Endothelial cell of umbilical vein (primary cell): ENCODE measurements around the gene TNRC6A. TPM values are rescaled to one million over a fixed set of nuclear protein-coding genes. Genes with fewer than 3 reads are reported as not detected.

ENCODE experiments used
- BruUV-seq: library from RNA; stranded (reverse); fragments of 400-500 nt; replicated peaks from 2 replicates; lab custom pipeline; 2021; lab: Mats Ljungman, UMichigan
- CTCF ChIA-PET: fragments of 300-600, 350-600 bp; sonication (Branson Sonifier 250); formaldehyde crosslinking; loops from one replicate; lab custom pipeline; 2021; ENCODE audit warnings: antibody characterized with exemption, inconsistent platforms; lab: Charles Lee
- POLR2A ChIA-PET: fragments of 300-600, 350-600 bp; sonication (Branson Sonifier 250); formaldehyde crosslinking; loops from one replicate; lab custom pipeline; 2021; ENCODE audit warnings: antibody characterized with exemption, inconsistent platforms; lab: Charles Lee
- DNase-seq: peaks from one replicate; pipeline ENCODE4 v3.0.0-alpha.2; 2011; ENCODE audit warnings: low read depth, low spot score
- FAIRE-seq: peaks from 2 replicates; lab custom pipeline; 2011; peaks lifted over from hg19 to GRCh38; lab: Jason Lieb, UNC
- H2AFZ ChIP-seq: 2 replicates; pipeline ENCODE4 v1.6.0; 2012; ENCODE audit warnings: low read depth, low read length, control low read depth, inconsistent platforms
- H3K27ac ChIP-seq: 2 replicates; pipeline ENCODE4 v1.5.1; 2011; ENCODE audit warnings: low read depth, mild to moderate bottlenecking, control low read depth, low read length, moderate library complexity; ENCODE audit not compliant: insufficient read depth
- H3K27me3 ChIP-seq, 2 experiments: 2 replicates each; pipeline versions ENCODE4 v1.6.0 to v1.6.1; 2011; ENCODE audit warnings: low read length in 2 of 2, mixed read lengths in 1 of 2; ENCODE audit not compliant: control insufficient read depth in 2 of 2, insufficient read depth in 2 of 2
- H3K36me3 ChIP-seq, 2 experiments: 2 replicates in 1 of 2; 3 replicates in 1 of 2; pipeline ENCODE4 v1.5.1; 2011; ENCODE audit warnings: low read length in 2 of 2, mild to moderate bottlenecking in 1 of 2, moderate library complexity in 1 of 2; ENCODE audit not compliant: control insufficient read depth in 2 of 2, insufficient read depth in 2 of 2; ENCODE audit errors: extremely low read depth in 1 of 2
- H3K4me1 ChIP-seq: 3 replicates; pipeline ENCODE4 v1.5.1; 2011; ENCODE audit warnings: mild to moderate bottlenecking, low read length; ENCODE audit not compliant: control insufficient read depth, insufficient read depth; ENCODE audit errors: extremely low read depth
- H3K4me2 ChIP-seq: 2 replicates; pipeline ENCODE4 v1.6.1; 2011; ENCODE audit warnings: low read length, control low read depth, mixed read lengths; ENCODE audit not compliant: insufficient read depth
- H3K4me3 ChIP-seq, 3 experiments: fragments of 200-600 bp in 1 of 3; sonication (generic), shearing (Covaris generic) in 1 of 3; replicated peaks in 1 of 3; 2 replicates each; pipeline ENCODE4 v1.5.1; 2011 to 2016; ENCODE audit warnings: control low read depth in 3 of 3, low read length in 3 of 3, mild to moderate bottlenecking in 2 of 3, inconsistent platforms in 1 of 3, low read depth in 1 of 3, moderate library complexity in 1 of 3; ENCODE audit not compliant: insufficient read depth in 1 of 3
- H3K79me2 ChIP-seq: 2 replicates; pipeline ENCODE4 v1.6.0; 2012; ENCODE audit warnings: low read length, inconsistent platforms; ENCODE audit not compliant: control insufficient read depth, insufficient read depth
- H3K9ac ChIP-seq: replicated peaks from 2 replicates; pipeline ENCODE3; 2011; ENCODE audit warnings: low read length, control low read depth; ENCODE audit not compliant: insufficient read depth; ENCODE audit errors: extremely low read depth
- H3K9me1 ChIP-seq: replicated peaks from 3 replicates; pipeline ENCODE4 v1.6.0; 2011; ENCODE audit warnings: mild to moderate bottlenecking, low read length; ENCODE audit not compliant: control insufficient read depth, insufficient read depth; ENCODE audit errors: extremely low read depth
- H3K9me3 ChIP-seq: replicated peaks from 2 replicates; pipeline ENCODE4 v1.5.1; 2012; ENCODE audit warnings: low read length, inconsistent platforms; ENCODE audit not compliant: control insufficient read depth, insufficient read depth
- H4K20me1 ChIP-seq: replicated peaks from 2 replicates; pipeline ENCODE3; 2011; ENCODE audit warnings: mild to moderate bottlenecking, low read length; ENCODE audit not compliant: control insufficient read depth, insufficient read depth; ENCODE audit errors: extremely low read depth
- CTCF ChIP-seq, 2 donors: IDR thresholded peaks; 1 replicate in 1 of 2; 2 replicates in 1 of 2; pipeline ENCODE4 v1.5.1; 2011; ENCODE audit warnings: low read length in 2 of 2, mild to moderate bottlenecking in 2 of 2, moderate library complexity in 2 of 2, control low read depth in 1 of 2, inconsistent platforms in 1 of 2, low read depth in 1 of 2; ENCODE audit not compliant: insufficient read depth in 1 of 2; ENCODE audit errors: extremely low read depth in 1 of 2
- EZH2 ChIP-seq: IDR thresholded peaks from 2 replicates; pipeline ENCODE4 v1.6.1; 2012; ENCODE audit warnings: borderline replicate concordance, low read depth, mild to moderate bottlenecking, moderate library complexity, low read length, inconsistent platforms; ENCODE audit not compliant: severe bottlenecking
- FOS ChIP-seq: IDR thresholded peaks from 2 replicates; pipeline ENCODE4 v1.6.1; 2011; ENCODE audit warnings: mild to moderate bottlenecking, low read length, moderate library complexity, borderline replicate concordance; ENCODE audit not compliant: insufficient read depth
- GATA2 ChIP-seq: IDR thresholded peaks from 2 replicates; pipeline ENCODE4 v1.7.0; 2011; ENCODE audit warnings: low read depth, mild to moderate bottlenecking, moderate library complexity, mixed read lengths, low read length; ENCODE audit not compliant: insufficient read length, insufficient read depth
- JUN ChIP-seq: IDR thresholded peaks from 2 replicates; pipeline ENCODE4 v1.6.1; 2011; ENCODE audit warnings: borderline replicate concordance, low read depth; ENCODE audit not compliant: insufficient read length, insufficient read depth
- MAX ChIP-seq: IDR thresholded peaks from 2 replicates; pipeline ENCODE4 v1.6.1; 2011; ENCODE audit not compliant: insufficient read depth, insufficient read length
- MYC ChIP-seq: IDR thresholded peaks from one replicate; pipeline ENCODE4 v1.6.1; 2011; ENCODE audit warnings: mild to moderate bottlenecking, low read depth, low read length
- POLR2A ChIP-seq: IDR thresholded peaks from 2 replicates; pipeline ENCODE4 v1.6.1; 2012; ENCODE audit warnings: low read depth, mild to moderate bottlenecking, control low read depth, low read length
- POLR2AphosphoS5 ChIP-seq: IDR thresholded peaks from 2 replicates; pipeline ENCODE4 v1.6.1; 2012; ENCODE audit warnings: low read depth, mild to moderate bottlenecking, control low read depth, low read length, moderate library complexity; ENCODE audit not compliant: insufficient read depth
- dilution Hi-C: fragments of 300-500 bp; cut with MboI; formaldehyde crosslinking; loops from one replicate; pipeline ENCODE4 v1.15.0; 2019; ENCODE audit warnings: low sequenced_read_pairs; ENCODE audit not compliant: extremely low pct_ligation_motif_present
- intact Hi-C: fragments of 100-400 bp; cut with micrococcal nuclease; formaldehyde crosslinking; loops from one replicate; pipeline ENCODE4 v1.10.0; 2022
- polyA plus RNA-seq, 4 experiments: library from polyadenylated mRNA; depleted of rRNA in 3 of 4; stranded (reverse) in 3 of 4; unstranded in 1 of 4; fragments of >200 nt; gene quantifications; 2 replicates each; pipeline versions ENCODE4 v1.2.1 to v1.2.3, GENCODE V29; 2011 to 2012; ENCODE audit warnings: missing spikeins in 1 of 4
- total RNA-seq: library from RNA; stranded (reverse); gene quantifications from 2 replicates; pipeline ENCODE4 v1.2.3, GENCODE V29; 2021

TNRC6A gene
- total and polyA plus RNA-seq, 2 donors (not counting 3 experiments of a cell fraction or from before 2014, with no cell fraction given): 39.3 to 74.5 TPM

GRCh38 chr16:24852281-24852721 is 122.8 kb downstream of the TNRC6A start:
- H3K9me3 ChIP-seq: no peaks in the 10 kb centered on the region
- no peaks in the 10 kb centered on the region for H3K36me3 ChIP-seq
- TF ChIP-seq FOS (no peak), JUN (no peak), POLR2A (no peak), EZH2 (no peak), CTCF (IDR thresholded peaks at IDR 0.05; ENCODE audit: extremely low read depth in 1 of 2, insufficient read depth in 1 of 2, low read depth in 1 of 2, low read length in 2 of 2) (no peak), MAX (no peak), GATA2 (no peak), POLR2AphosphoS5 (no peak), MYC (no peak)
- no peaks in the 10 kb centered on the region for H3K9me1 ChIP-seq
- no peak overlapping the region for H3K27ac ChIP-seq
- intact Hi-C loops (loop anchor here (10.0 kb wide), 1 partner anchor 192 kb away; no protein-coding TSS in a partner anchor), dilution Hi-C loops (no loop called here)
- H3K27me3 ChIP-seq: no peaks in the 10 kb centered on the region
- no peak overlapping the region for H3K9ac ChIP-seq
- CTCF ChIA-PET: interaction anchor here (0.6 to 2.3 kb wide), 7 partner anchors 11 to 313 kb away, joined by 3 to 10 read pairs (median 4); partner anchors contain the start of gene RBBP6
- POLR2A ChIA-PET: no interaction called here
- H3K4me3 ChIP-seq: no peak overlapping the region
- no peak overlapping the region for H3K4me2 ChIP-seq
- no peaks in the 10 kb centered on the region for H4K20me1 ChIP-seq
- no TSS peak for BruUV-seq
- H3K79me2 ChIP-seq: no peaks in the 10 kb centered on the region
- peaks cover 36% of the 10 kb centered on the region for H3K4me1 ChIP-seq
- FAIRE-seq (no peak), DNase-seq (no peak)
- H2AFZ ChIP-seq: no peak overlapping the region
